Endodermal cell (in vitro differentiated cells): ENCODE measurements around the gene PLA2G12B. TPM values are rescaled to one million over a fixed set of nuclear protein-coding genes. Genes with fewer than 3 reads are reported as not detected.
A peak's percentile ranks its signal among the peaks of the same experiment; 100 is the strongest.

Experiments
- DNase-seq: peaks from one replicate; pipeline ENCODE4 v3.0.0-alpha.2; 2017
- H3K27ac ChIP-seq: 2 replicates; pipeline ENCODE4 v1.5.1; 2013; ENCODE audit warnings: mild to moderate bottlenecking, low read depth, low read length, moderate library complexity
- H3K27me3 ChIP-seq: 2 replicates; pipeline ENCODE4 v1.6.1; 2013; ENCODE audit warnings: mild to moderate bottlenecking, low read length, moderate library complexity; ENCODE audit not compliant: insufficient read depth, control insufficient read depth, poor library complexity, severe bottlenecking
- H3K36me3 ChIP-seq: 2 replicates; pipeline ENCODE4 v1.7.0; 2013; ENCODE audit warnings: mild to moderate bottlenecking, low read length, moderate library complexity; ENCODE audit not compliant: control insufficient read depth, insufficient read depth
- H3K4me1 ChIP-seq: one replicate; pipeline ENCODE4 v1.7.0; 2013; ENCODE audit warnings: low read length; ENCODE audit not compliant: control insufficient read depth, insufficient read depth
- H3K4me3 ChIP-seq: 2 replicates; pipeline ENCODE4 v1.5.1; 2013; ENCODE audit warnings: mild to moderate bottlenecking, low read length, moderate library complexity
- H3K9ac ChIP-seq: 2 replicates; pipeline ENCODE4 v1.6.1; 2013; ENCODE audit warnings: mild to moderate bottlenecking, low read length, moderate library complexity; ENCODE audit not compliant: poor library complexity, severe bottlenecking; ENCODE audit errors: extremely low read depth
- H3K9me3 ChIP-seq: 2 replicates; pipeline ENCODE4 v1.6.1; 2013; ENCODE audit warnings: mild to moderate bottlenecking, low read length, moderate library complexity; ENCODE audit not compliant: control insufficient read depth
- H3K27ac Mint-ChIP-seq: 2 replicates; pipeline ENCODE4 v1.8.0; 2020; ENCODE audit warnings: mixed read lengths
- H3K27me3 Mint-ChIP-seq: 2 replicates; pipeline ENCODE4 v1.8.0; 2021; ENCODE audit warnings: mild to moderate bottlenecking, mixed read lengths; ENCODE audit not compliant: insufficient read depth
- H3K36me3 Mint-ChIP-seq: 2 replicates; pipeline ENCODE4 v1.8.0; 2020; ENCODE audit warnings: low read depth, mixed read lengths
- H3K4me1 Mint-ChIP-seq: 2 replicates; pipeline ENCODE4 v1.8.0; 2020; ENCODE audit warnings: mixed read lengths
- H3K4me3 Mint-ChIP-seq: 2 replicates; pipeline ENCODE4 v1.8.0; 2020; ENCODE audit warnings: mild to moderate bottlenecking, moderate library complexity, mixed read lengths
- H3K9me3 Mint-ChIP-seq: 2 replicates; pipeline ENCODE4 v1.8.0; 2020; ENCODE audit warnings: mild to moderate bottlenecking, mixed read lengths
- CTCF ChIP-seq: fragments of 200-600 bp; sonication (generic); conservative IDR thresholded peaks from 2 replicates; pipeline ENCODE4 v1.5.0; 2021; ENCODE audit warnings: antibody characterized with exemption, mild to moderate bottlenecking
- WGBS, 2 experiments: methylation state at CpG; one replicate each; pipeline versions ENCODE4 v1.1.5 to v1.1.7; 2013; ENCODE audit warnings: missing lambda C conversion rate in 2 of 2, mixed read lengths in 1 of 2; ENCODE audit not compliant: insufficient coverage in 1 of 2, insufficient read length in 1 of 2; 5-methylcytosine and 5-hydroxymethylcytosine counted together
- total RNA-seq, 2 donors: library from RNA; stranded (reverse); fragmentation: NEBNext Ultra II Directional in 1 of 2; extraction: Animal tissue kit (Norgen Biotek cat#: 25700) in 1 of 2; gene quantifications; 2 replicates in 1 of 2; 3 replicates in 1 of 2; pipeline ENCODE4 v1.2.1, GENCODE V29; 2021

The PLA2G12B gene
- total RNA-seq, 2 donors from 2014 or later: 0.64 to 0.93 TPM

- Mint-ChIP-seq H3K4me3 (no peak overlapping the region), H3K27ac (no peak overlapping the region), H3K36me3 (peaks cover 59% of the 10 kb centered on the region), H3K9me3 (peaks cover 11% of the 10 kb centered on the region), H3K27me3 (no peaks in the 10 kb centered on the region), H3K4me1 (no peaks in the 10 kb centered on the region)
- H3K4me1 ChIP-seq: no peaks in the 10 kb centered on the region
- peaks cover 8% of the 10 kb centered on the region for H3K9me3 ChIP-seq
- peaks cover 41% of the 10 kb centered on the region for H3K36me3 ChIP-seq
- 60 to 78% methylated on average over 1 to 4 of the region's 5 CpGs for WGBS, 2 experiments
- H3K27me3 ChIP-seq: no peaks in the 10 kb centered on the region
- no peak overlapping the region for H3K9ac ChIP-seq
- peak overlapping the region; percentile 3 for H3K27ac ChIP-seq
- no peak for DNase-seq
- H3K4me3 ChIP-seq: no peak overlapping the region
- no peak for TF ChIP-seq CTCF
These were observed 67.6 kb downstream of the PLA2G12B start for GRCh38 chr10:72887043-72887442.

GRCh38 chr10:72886621-72887020 is 68.0 kb downstream of the PLA2G12B start:
- peaks cover 42% of the 10 kb centered on the region for H3K36me3 ChIP-seq
- Mint-ChIP-seq H3K27ac (no peak overlapping the region), H3K9me3 (peaks cover 15% of the 10 kb centered on the region), H3K36me3 (peaks cover 63% of the 10 kb centered on the region), H3K4me1 (no peaks in the 10 kb centered on the region), H3K27me3 (no peaks in the 10 kb centered on the region), H3K4me3 (no peak overlapping the region)
- H3K27me3 ChIP-seq: no peaks in the 10 kb centered on the region
- 89% methylated on average over 1 of the region's 1 CpG; no CpG with 5 or more reads in 1 of the 2 experiments for WGBS, 2 experiments
- H3K9me3 ChIP-seq: peaks cover 12% of the 10 kb centered on the region
- no peak overlapping the region for H3K4me3 ChIP-seq
- DNase-seq: no peak
- no peak for TF ChIP-seq CTCF
- H3K4me1 ChIP-seq: no peaks in the 10 kb centered on the region
- H3K27ac ChIP-seq: peak overlapping the region; percentile 3
- H3K9ac ChIP-seq: no peak overlapping the region

DNA sequence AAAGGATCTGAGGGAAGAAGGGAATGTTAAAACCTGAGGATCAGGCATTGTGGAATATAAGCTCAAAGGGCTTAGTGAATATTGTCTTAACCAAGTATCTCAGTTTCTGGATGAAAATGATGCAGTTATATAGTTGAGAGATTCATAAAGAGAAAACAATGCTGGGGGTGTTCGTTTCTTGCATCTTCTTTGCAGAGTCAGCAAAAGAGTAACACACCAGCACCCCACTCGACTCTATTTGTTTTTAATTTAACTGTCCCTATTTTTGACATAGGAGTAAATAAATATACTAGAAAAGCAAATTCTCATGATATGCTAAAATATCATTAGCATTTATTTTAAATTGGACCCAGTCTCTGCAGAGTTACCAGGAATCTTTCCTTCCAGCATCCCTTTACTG is 68.7 kb downstream of the PLA2G12B start:
- H3K27ac Mint-ChIP-seq: no peak overlapping the region
- Histone ChIP-seq H3K27ac (no peak overlapping the region), H3K4me1 (no peaks in the 10 kb centered on the region), H3K9ac (no peak overlapping the region), H3K4me3 (no peak overlapping the region), H3K27me3 (no peaks in the 10 kb centered on the region), H3K9me3 (peaks cover 19% of the 10 kb centered on the region), H3K36me3 (peaks cover 47% of the 10 kb centered on the region)
- no peaks in the 10 kb centered on the region for H3K27me3 Mint-ChIP-seq
- no peak for TF ChIP-seq CTCF
- peaks cover 69% of the 10 kb centered on the region for H3K36me3 Mint-ChIP-seq
- no peak for DNase-seq
- no peaks in the 10 kb centered on the region for H3K4me1 Mint-ChIP-seq
- H3K4me3 Mint-ChIP-seq: no peak overlapping the region
- H3K9me3 Mint-ChIP-seq: peaks cover 22% of the 10 kb centered on the region
- WGBS, 2 experiments: 94% methylated on average over 2 of the region's 2 CpGs; no CpG with 5 or more reads in 1 of the 2 experiments

Other genes starting within 250 kb of the PLA2G12B start
- under 1 TPM in 1 of 2 donors, not detected in 1; 0.13 TPM for gene OIT3, start 61.1 kb downstream of the PLA2G12B start, total RNA-seq
- 10 to 100 TPM; 45.1 to 46.9 TPM for gene P4HA1, start 142.1 kb upstream of the PLA2G12B start, total RNA-seq
- gene NUDT13, start 155.6 kb upstream of the PLA2G12B start, total RNA-seq: 1 to 10 TPM; 3.3 to 3.9 TPM
- gene ECD, start 213.2 kb upstream of the PLA2G12B start, total RNA-seq: 10 to 100 TPM; 38.4 to 40.7 TPM
- gene FAM149B1, start 213.3 kb upstream of the PLA2G12B start, total RNA-seq: 10 to 100 TPM; 29.1 to 29.2 TPM